ES-I3 (cell line): ENCODE measurements around the gene FOXI2.
A peak's percentile ranks its signal among the peaks of the same experiment; 100 is the strongest.

Experiments used
- H3K36me3 ChIP-seq: 2 replicates; pipeline ENCODE4 v1.6.1; 2013; ENCODE audit warnings: mild to moderate bottlenecking, low read length, control low read depth, moderate library complexity; ENCODE audit not compliant: insufficient read depth
- H3K4me1 ChIP-seq: 2 replicates; pipeline ENCODE4 v1.6.1; 2013; ENCODE audit warnings: mild to moderate bottlenecking, control low read depth, low read length; ENCODE audit not compliant: insufficient read depth
- H3K9ac ChIP-seq: 2 replicates; pipeline ENCODE4 v1.6.1; 2013; ENCODE audit warnings: low read depth, mild to moderate bottlenecking, low read length, moderate library complexity
- H3K9me3 ChIP-seq: 2 replicates; pipeline ENCODE4 v1.6.1; 2013; ENCODE audit warnings: mild to moderate bottlenecking, low read length, moderate library complexity; ENCODE audit not compliant: control insufficient read depth, insufficient read depth

The FOXI2 gene

DNA sequence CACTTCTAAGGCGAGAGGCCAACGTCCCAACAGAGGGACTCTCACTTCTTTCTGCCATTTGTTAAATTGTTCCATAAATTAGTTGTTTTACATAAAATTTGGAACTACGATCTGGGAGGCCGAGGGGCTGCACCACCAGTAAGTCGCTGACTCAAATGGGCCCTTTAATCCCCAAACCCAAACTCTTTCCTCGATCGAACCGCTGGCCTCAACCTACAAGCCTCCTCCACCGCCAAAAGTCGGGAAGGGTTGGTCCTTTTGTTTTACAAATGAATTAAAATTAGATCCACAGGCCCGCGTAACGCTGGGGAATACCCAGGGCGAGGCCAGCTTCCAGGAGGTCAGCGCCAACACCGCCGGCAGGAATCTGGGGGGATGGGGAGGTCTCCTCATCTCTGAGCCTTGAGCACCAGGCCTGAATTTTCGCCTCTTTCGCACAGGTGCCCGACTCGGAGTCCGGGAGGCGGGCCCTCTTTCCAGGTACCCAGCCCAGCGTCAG is 1.2 kb upstream of the FOXI2 start:
- no peaks in the 10 kb centered on the region for H3K9me3 ChIP-seq
- peak overlapping the region; percentile 63; the same call in 1 of the 2 replicates for H3K9ac ChIP-seq
- H3K36me3 ChIP-seq = no peaks in the 10 kb centered on the region
- H3K4me1 ChIP-seq = peaks cover 7% of the 10 kb centered on the region; the same call in 1 of the 2 replicates

GRCh38 chr10:127736222-127736914 is 617 bp upstream of the FOXI2 start:
- H3K9ac ChIP-seq = peak overlapping the region; percentile 63; the same call in 1 of the 2 replicates
- no peaks in the 10 kb centered on the region for H3K36me3 ChIP-seq
- H3K9me3 ChIP-seq = no peaks in the 10 kb centered on the region
- H3K4me1 ChIP-seq = peaks cover 8% of the 10 kb centered on the region; the same call in 1 of the 2 replicates

DNA sequence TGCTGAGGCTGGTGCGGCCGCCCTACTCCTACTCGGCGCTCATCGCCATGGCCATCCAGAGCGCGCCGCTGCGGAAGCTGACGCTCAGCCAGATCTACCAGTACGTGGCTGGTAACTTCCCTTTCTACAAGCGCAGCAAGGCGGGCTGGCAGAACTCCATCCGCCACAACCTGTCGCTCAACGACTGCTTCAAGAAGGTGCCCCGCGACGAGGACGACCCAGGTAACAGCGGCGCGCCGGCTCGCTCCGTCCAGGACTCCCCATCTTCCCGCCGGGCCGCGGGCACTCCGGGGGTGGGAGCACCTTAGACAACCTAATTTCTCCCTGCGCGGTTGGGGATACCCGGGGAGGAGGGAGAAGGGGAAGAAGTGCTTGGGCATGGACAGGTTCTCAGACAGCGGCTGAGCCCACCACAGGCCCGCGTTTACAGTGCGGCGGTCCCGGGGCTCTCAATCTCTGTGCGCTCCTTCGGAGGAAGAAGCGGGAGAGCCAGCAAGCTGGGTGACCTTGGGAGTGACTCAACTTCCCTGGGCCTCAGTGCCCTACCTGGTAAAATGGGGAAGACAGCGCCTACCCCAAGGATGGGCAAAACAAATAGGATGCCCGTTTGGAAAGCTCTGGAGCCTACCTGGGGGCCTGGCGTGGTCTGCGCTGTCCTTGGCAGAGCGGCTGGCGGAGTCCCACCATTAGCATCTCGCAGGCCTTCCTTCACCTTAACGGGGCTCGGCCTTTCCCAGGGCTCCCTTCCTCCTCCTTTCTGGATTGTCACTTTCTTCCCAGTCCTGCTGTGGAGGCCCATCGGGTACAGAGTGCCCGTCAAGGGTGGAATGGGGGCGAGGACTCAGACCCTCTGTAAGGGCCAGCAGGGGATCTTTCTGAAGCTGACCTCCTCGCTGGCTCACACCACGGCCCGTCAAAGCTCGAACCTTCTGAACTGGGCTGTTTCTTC is 852 bp downstream of the FOXI2 start:
- Histone ChIP-seq H3K36me3 (no peaks in the 10 kb centered on the region), H3K9ac (peak overlapping the region; percentile 63), H3K4me1 (peaks cover 8% of the 10 kb centered on the region; the same call in 1 of the 2 replicates), H3K9me3 (no peaks in the 10 kb centered on the region)

GRCh38 chr10:127738512-127739424 is 1.8 kb downstream of the FOXI2 start:
- peak overlapping the region; percentile 63; the same call in 1 of the 2 replicates for H3K9ac ChIP-seq
- H3K36me3 ChIP-seq = no peaks in the 10 kb centered on the region

GRCh38 chr10:127739908-127740307 is 2.9 kb downstream of the FOXI2 start:
- no peaks in the 10 kb centered on the region for H3K36me3 ChIP-seq
- H3K9me3 ChIP-seq = no peaks in the 10 kb centered on the region
- no peak overlapping the region for H3K9ac ChIP-seq
- H3K4me1 ChIP-seq = peaks cover 7% of the 10 kb centered on the region; the same call in 1 of the 2 replicates

More at GRCh38 chr10:127738512-127739424, 1.8 kb downstream of the FOXI2 start:
- H3K4me1 ChIP-seq = peaks cover 8% of the 10 kb centered on the region; the same call in 1 of the 2 replicates
- H3K9me3 ChIP-seq = no peaks in the 10 kb centered on the region

DNA sequence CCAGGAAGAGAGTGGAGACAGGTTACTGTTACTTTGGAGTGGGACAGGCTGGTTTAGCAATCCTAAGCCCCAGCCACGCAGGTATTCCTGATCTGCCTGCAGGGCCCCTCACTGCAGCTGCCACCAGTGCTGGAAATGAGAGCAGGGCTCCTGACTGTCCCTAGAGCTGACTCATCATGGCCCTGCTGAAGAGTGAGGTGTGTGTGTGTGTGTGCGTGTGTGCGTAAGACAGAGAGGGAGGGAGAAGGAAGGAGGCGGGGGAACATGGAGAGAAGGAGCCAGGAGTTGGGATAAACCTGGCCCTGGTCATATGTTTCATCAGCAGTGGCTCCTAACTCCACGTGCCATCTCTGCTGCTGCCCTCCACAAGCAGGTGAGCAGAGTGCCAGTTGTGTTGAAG is 3.6 kb downstream of the FOXI2 start:
- H3K9me3 ChIP-seq = no peaks in the 10 kb centered on the region
- H3K9ac ChIP-seq = no peak overlapping the region
- H3K36me3 ChIP-seq = no peaks in the 10 kb centered on the region
- H3K4me1 ChIP-seq = peaks cover 3% of the 10 kb centered on the region; the same call in 1 of the 2 replicates

DNA sequence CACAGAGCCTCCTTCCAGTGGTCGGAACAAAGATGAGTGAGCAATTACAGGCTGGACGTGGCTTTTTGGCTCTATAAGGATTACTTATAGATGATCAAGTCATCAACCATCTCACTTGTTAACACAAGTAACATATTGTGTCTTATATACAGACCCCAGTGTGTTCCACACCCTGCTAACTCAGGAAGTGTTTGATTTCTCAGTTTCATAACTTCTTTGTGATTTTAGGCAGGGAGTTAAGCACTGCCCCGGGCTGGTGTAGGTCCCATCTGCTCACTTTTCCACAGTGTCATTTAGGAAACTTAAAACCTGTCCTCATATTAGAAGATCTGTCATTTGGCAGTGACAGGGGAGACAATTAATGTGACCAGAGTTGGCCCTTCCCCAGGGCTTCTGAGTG is 6.2 kb downstream of the FOXI2 start:
- Histone ChIP-seq H3K9me3 (no peaks in the 10 kb centered on the region), H3K4me1 (peaks cover 3% of the 10 kb centered on the region; the same call in 1 of the 2 replicates), H3K36me3 (no peaks in the 10 kb centered on the region), H3K9ac (no peak overlapping the region)

DNA sequence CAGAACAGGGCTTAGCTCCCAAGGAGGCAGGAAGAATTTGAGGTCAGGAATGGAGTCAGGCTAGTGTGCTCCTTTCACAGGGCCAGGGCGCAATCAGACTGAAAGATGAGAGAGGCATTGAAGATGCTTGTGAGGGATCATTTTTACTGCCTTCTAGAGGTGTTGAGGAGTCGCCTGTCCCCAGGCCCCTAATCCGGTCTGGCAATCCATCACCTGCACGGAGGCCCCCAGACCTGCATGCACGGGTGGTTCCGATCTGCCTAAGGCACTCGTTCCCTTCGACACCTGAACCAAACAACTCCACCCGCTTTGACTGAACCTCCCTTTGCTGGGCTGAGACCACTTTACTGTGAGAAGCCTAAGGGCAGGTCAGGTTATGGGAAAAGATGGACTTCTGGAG is 8.0 kb downstream of the FOXI2 start:
- Histone ChIP-seq H3K4me1 (0 out of 2 replicates have a peak, but pooled peaks cover 3% of the 10 kb centered on the region), H3K9me3 (no peaks in the 10 kb centered on the region), H3K9ac (no peak overlapping the region), H3K36me3 (no peaks in the 10 kb centered on the region)

DNA sequence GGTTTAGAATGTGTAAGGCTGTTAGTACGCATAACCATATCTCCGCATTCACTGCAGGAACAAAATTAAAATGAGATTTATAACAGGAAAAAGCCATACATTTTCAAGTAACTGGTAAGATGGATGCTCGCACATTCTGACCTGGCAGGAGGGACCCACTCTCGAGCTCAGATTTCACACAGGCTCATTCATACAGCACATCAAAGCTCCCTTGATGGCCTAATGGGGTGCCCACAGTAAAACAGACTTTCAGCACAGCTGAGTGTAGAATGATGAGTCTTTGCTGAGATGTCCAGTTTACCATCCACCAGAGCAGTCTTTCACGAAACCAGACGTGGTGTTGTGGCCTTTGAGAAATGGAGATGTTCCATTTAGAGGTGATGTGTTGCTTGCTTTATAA is 8.9 kb downstream of the FOXI2 start:
- Histone ChIP-seq H3K9ac (no peak overlapping the region), H3K4me1 (0 out of 2 replicates have a peak, but pooled peaks cover under 1% of the 10 kb centered on the region), H3K9me3 (no peaks in the 10 kb centered on the region), H3K36me3 (no peaks in the 10 kb centered on the region)

- H3K9me3 ChIP-seq = no peaks in the 10 kb centered on the region
- H3K9ac ChIP-seq = no peak overlapping the region
- no peaks in the 10 kb centered on the region for H3K36me3 ChIP-seq
- no peaks in the 10 kb centered on the region for H3K4me1 ChIP-seq
Observed at GRCh38 chr10:127755753-127756152, 18.8 kb downstream of the FOXI2 start.

GRCh38 chr10:127756264-127756663 is 19.3 kb downstream of the FOXI2 start:
- no peaks in the 10 kb centered on the region for H3K9me3 ChIP-seq
- H3K9ac ChIP-seq = no peak overlapping the region
- no peaks in the 10 kb centered on the region for H3K4me1 ChIP-seq
- no peaks in the 10 kb centered on the region for H3K36me3 ChIP-seq

- Histone ChIP-seq H3K9ac (no peak overlapping the region), H3K4me1 (no peaks in the 10 kb centered on the region), H3K9me3 (no peaks in the 10 kb centered on the region), H3K36me3 (no peaks in the 10 kb centered on the region)
Observed at GRCh38 chr10:127757033-127757432, 20.0 kb downstream of the FOXI2 start.

GRCh38 chr10:127759276-127759675 is 22.3 kb downstream of the FOXI2 start:
- Histone ChIP-seq H3K4me1 (peaks cover 6% of the 10 kb centered on the region; the same call in 1 of the 2 replicates), H3K9ac (no peak overlapping the region), H3K9me3 (no peaks in the 10 kb centered on the region), H3K36me3 (no peaks in the 10 kb centered on the region)
